HG03159 (cell line): ENCODE data around the gene ASNSD1.
A peak's percentile ranks its signal among the peaks of the same experiment; 100 is the strongest.

ENCODE experiments used
- ATAC-seq: cut with Tn5 transposase; IDR thresholded peaks from one replicate; pipeline ENCODE4 v1.9.1; 2021; ENCODE audit warnings: mild to moderate bottlenecking, moderate library complexity; ENCODE audit not compliant: unreplicated experiment

The ASNSD1 gene

GRCh38 chr2:189661148-189661956 lies at the start of gene ASNSD1:
TSS of gene ASNSD1 (plus strand) at chr2:189661459. CDS start at chr2:189666133, 4,674 bp downstream.
- peak; percentile 95 for ATAC-seq

GRCh38 chr2:189613077-189613636 lies 48.1 kb upstream of the ASNSD1 start:
- no peak for ATAC-seq

- ATAC-seq, result no peak
Measured at GRCh38 chr2:189613650-189614420, 47.4 kb upstream of the ASNSD1 start.

- ATAC-seq, result no peak
Measured at GRCh38 chr2:189614585-189614984, 46.7 kb upstream of the ASNSD1 start.

- no peak for ATAC-seq
Measured at GRCh38 chr2:189618197-189618596, 43.1 kb upstream of the ASNSD1 start.

GRCh38 chr2:189621781-189622180 lies 39.5 kb upstream of the ASNSD1 start:
- ATAC-seq, result no peak

- ATAC-seq, result no peak
Measured at GRCh38 chr2:189623049-189623448, 38.2 kb upstream of the ASNSD1 start.

GRCh38 chr2:189624648-189625355 lies 36.5 kb upstream of the ASNSD1 start:
- ATAC-seq, result no peak

- no peak for ATAC-seq
Measured at GRCh38 chr2:189625636-189626035, 35.6 kb upstream of the ASNSD1 start.

GRCh38 chr2:189627789-189628188 lies 33.5 kb upstream of the ASNSD1 start:
- ATAC-seq, result no peak

- ATAC-seq, result no peak
Measured at GRCh38 chr2:189628817-189629530, 32.3 kb upstream of the ASNSD1 start.

GRCh38 chr2:189629531-189630453 lies 31.5 kb upstream of the ASNSD1 start:
- no peak for ATAC-seq

- no peak for ATAC-seq
Measured at GRCh38 chr2:189631849-189632248, 29.4 kb upstream of the ASNSD1 start.

- no peak for ATAC-seq
Measured at GRCh38 chr2:189633392-189633811, 27.9 kb upstream of the ASNSD1 start.

GRCh38 chr2:189635353-189635752 lies 25.9 kb upstream of the ASNSD1 start:
- ATAC-seq, result no peak

- ATAC-seq, result no peak
Measured at GRCh38 chr2:189638301-189639006, 22.8 kb upstream of the ASNSD1 start.

GRCh38 chr2:189639007-189639609 lies 22.2 kb upstream of the ASNSD1 start:
- no peak for ATAC-seq

GRCh38 chr2:189641002-189641401 lies 20.3 kb upstream of the ASNSD1 start:
- no peak for ATAC-seq
